Measurements from ENCODE around the gene ADAP1.

ADAP1 gene

DNA sequence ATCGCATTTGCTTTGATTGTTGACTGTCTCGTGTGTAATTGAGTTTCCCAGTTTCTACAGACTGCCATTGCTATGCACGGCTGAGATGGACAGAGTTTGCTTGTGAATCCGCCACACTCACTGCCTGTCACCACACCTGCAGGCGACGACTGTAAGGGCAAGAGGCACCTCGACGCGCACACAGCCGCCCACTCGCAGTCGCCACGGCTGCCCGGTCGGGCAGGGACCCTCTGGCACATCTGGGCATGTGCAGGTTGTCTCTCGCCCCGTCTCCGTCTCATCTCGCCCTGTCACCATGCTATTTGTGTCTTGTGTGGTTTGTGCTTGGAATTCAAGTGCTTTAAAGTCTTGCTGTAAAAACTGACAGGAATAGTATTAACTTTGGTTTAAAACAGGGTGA is 104.7 kb downstream of the ADAP1 start:
- H3K4me3 Mint-ChIP-seq, result no peak overlapping the region
- no peaks in the 10 kb centered on the region for H3K9me3 Mint-ChIP-seq (ENCODE audit: low read depth)
- H3K4me1 Mint-ChIP-seq (ENCODE audit: low read depth), result no peaks in the 10 kb centered on the region
- no peaks in the 10 kb centered on the region for H3K27me3 Mint-ChIP-seq
- no peak overlapping the region for H3K27ac Mint-ChIP-seq
- H3K36me3 Mint-ChIP-seq, result peaks cover 7% of the 10 kb centered on the region

GRCh38 chr7:849145-849544 is 105.3 kb downstream of the ADAP1 start:
- no peaks in the 10 kb centered on the region for H3K9me3 Mint-ChIP-seq (ENCODE audit: low read depth)
- peaks cover 7% of the 10 kb centered on the region for H3K36me3 Mint-ChIP-seq
- H3K27ac Mint-ChIP-seq, result no peak overlapping the region
- H3K4me1 Mint-ChIP-seq (ENCODE audit: low read depth), result no peaks in the 10 kb centered on the region
- H3K4me3 Mint-ChIP-seq, result no peak overlapping the region
- no peaks in the 10 kb centered on the region for H3K27me3 Mint-ChIP-seq
